Hepatocyte (in vitro differentiated cells): ENCODE data around the gene FGD2. TPM values are rescaled to one million over a fixed set of nuclear protein-coding genes. Genes with fewer than 3 reads are reported as not detected.

Experiments
- DNase-seq: peaks from one replicate; pipeline ENCODE4 v3.0.0-alpha.2; 2016; ENCODE audit warnings: low spot score
- H2AFZ ChIP-seq: fragments of 200-600 bp; sonication (generic); 2 replicates; pipeline ENCODE4 v1.6.0; 2016; ENCODE audit warnings: antibody characterized with exemption, mild to moderate bottlenecking
- H3K27ac ChIP-seq: fragments of 200-600 bp; sonication (generic); 2 replicates; pipeline ENCODE4 v1.5.1; 2016; ENCODE audit warnings: mild to moderate bottlenecking
- H3K27me3 ChIP-seq: fragments of 200-600 bp; sonication (generic); 2 replicates; pipeline ENCODE4 v1.6.1; 2016
- H3K36me3 ChIP-seq: fragments of 200-600 bp; sonication (generic); replicated peaks from 2 replicates; pipeline ENCODE4 v1.5.1; 2016; ENCODE audit warnings: low read depth; ENCODE audit not compliant: insufficient read depth
- H3K4me1 ChIP-seq: fragments of 200-600 bp; sonication (generic); 2 replicates; pipeline ENCODE4 v1.5.1; 2016; ENCODE audit warnings: mild to moderate bottlenecking, moderate library complexity; ENCODE audit not compliant: insufficient read depth
- H3K4me2 ChIP-seq: fragments of 200-600 bp; sonication (generic); 2 replicates; pipeline ENCODE4 v1.6.0; 2016
- H3K4me3 ChIP-seq: fragments of 200-600 bp; sonication (generic); 2 replicates; pipeline ENCODE4 v1.5.1; 2016; ENCODE audit warnings: mild to moderate bottlenecking
- H3K79me2 ChIP-seq: fragments of 200-600 bp; sonication (generic); 2 replicates; pipeline ENCODE4 v1.6.0; 2017; ENCODE audit warnings: mild to moderate bottlenecking
- H3K9me2 ChIP-seq: fragments of 200-600 bp; sonication (generic); replicated peaks from 2 replicates; pipeline ENCODE4 v1.6.0; 2017; ENCODE audit warnings: mild to moderate bottlenecking; ENCODE audit not compliant: insufficient read depth
- H3K9me3 ChIP-seq: fragments of 200-600 bp; sonication (generic); 2 replicates; pipeline ENCODE4 v1.5.1; 2016; ENCODE audit warnings: low read depth, mild to moderate bottlenecking
- H4K20me1 ChIP-seq: fragments of 200-600 bp; sonication (generic); 2 replicates; pipeline ENCODE4 v1.6.0; 2016; ENCODE audit warnings: mild to moderate bottlenecking; ENCODE audit not compliant: insufficient read depth, poor library complexity, severe bottlenecking
- EZH2 ChIP-seq: fragments of 200-600 bp; sonication (generic); IDR thresholded peaks from 2 replicates; pipeline ENCODE4 v1.6.1; 2016; ENCODE audit warnings: antibody characterized with exemption, mild to moderate bottlenecking, borderline replicate concordance
- EZH2phosphoT487 ChIP-seq: fragments of 200-600 bp; sonication (generic); IDR thresholded peaks from one replicate; pipeline ENCODE4 v1.6.1; 2018; ENCODE audit warnings: antibody characterized with exemption, mild to moderate bottlenecking, low read depth, moderate library complexity; ENCODE audit not compliant: unreplicated experiment, severe bottlenecking
- WGBS: methylation state at CpG from one replicate; pipeline ENCODE4 v1.1.6; 2016; ENCODE audit warnings: low lambda C conversion rate; ENCODE audit errors: missing lambda C conversion rate; 5-methylcytosine and 5-hydroxymethylcytosine counted together
- polyA plus RNA-seq: library from polyadenylated mRNA; unstranded; fragments of >200 nt; fragmentation: Nextera tagmentation; extraction: Ambion mirVana; gene quantifications from 2 replicates; pipeline ENCODE4 v1.2.1, GENCODE V29; 2016
- total RNA-seq: library from RNA; depleted of rRNA; stranded (reverse); fragments of >200 nt; gene quantifications from 2 replicates; pipeline ENCODE4 v1.2.3, GENCODE V29; 2014
- TF ChIP-seq, protein P1 (sequence below): fragments of 200-600 bp; sonication (generic); IDR thresholded peaks from 2 replicates; pipeline ENCODE4 v1.5.1; 2016; ENCODE audit warnings: antibody characterized with exemption, mild to moderate bottlenecking; ENCODE audit not compliant: poor library complexity

FGD2 gene
- total and polyA plus RNA-seq, 2 experiments from 2014 or later, result 4.6 to 5.2 TPM

DNA sequence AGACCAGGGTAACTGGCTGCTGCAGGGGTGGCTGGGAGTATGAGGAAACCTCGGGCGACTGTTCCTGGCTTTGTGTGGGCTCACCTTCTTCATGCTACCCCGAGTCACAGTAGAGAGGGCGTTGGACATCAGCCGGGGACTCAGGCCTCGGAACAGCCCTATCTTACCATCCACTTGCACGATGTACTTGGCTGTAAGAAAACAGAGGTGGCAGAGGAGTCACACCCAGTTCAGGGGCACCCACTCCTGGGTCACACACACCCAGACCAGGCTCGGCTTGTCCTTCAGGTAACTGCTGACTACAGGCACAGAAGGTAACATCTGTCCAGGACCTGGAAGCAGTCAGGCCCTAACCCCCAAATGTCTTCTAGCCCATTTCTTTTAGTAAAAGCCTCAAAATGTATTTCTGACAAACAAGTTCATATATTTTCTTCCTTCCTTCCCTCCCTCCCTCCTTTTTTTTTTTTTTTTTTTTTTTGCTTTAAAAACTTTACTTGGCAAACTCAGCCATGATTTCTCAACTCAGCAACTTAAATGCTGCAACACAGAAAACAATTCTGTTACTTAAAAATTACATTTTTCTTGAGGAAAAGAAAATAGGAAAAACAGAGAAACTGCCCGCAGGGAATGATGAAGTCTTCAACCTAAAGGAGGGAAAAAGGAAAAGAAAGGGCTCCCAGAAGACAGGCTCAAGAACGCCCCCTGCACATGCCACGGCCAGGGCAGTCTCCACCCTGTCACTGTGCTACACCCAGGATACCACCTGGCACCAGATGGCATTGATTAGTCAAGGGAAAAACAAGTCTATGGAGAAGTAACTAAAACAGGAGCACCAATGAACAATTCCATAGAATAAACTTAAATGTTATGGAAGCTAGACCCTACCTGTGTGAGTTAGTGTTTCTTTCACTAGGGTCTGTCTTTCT is 26.8 kb upstream of the FGD2 start:
- no peak overlapping the region for H2AFZ ChIP-seq
- H3K27me3 ChIP-seq, result no peaks in the 10 kb centered on the region
- no peak for TF ChIP-seq EZH2
- TF ChIP-seq, protein P1, sequence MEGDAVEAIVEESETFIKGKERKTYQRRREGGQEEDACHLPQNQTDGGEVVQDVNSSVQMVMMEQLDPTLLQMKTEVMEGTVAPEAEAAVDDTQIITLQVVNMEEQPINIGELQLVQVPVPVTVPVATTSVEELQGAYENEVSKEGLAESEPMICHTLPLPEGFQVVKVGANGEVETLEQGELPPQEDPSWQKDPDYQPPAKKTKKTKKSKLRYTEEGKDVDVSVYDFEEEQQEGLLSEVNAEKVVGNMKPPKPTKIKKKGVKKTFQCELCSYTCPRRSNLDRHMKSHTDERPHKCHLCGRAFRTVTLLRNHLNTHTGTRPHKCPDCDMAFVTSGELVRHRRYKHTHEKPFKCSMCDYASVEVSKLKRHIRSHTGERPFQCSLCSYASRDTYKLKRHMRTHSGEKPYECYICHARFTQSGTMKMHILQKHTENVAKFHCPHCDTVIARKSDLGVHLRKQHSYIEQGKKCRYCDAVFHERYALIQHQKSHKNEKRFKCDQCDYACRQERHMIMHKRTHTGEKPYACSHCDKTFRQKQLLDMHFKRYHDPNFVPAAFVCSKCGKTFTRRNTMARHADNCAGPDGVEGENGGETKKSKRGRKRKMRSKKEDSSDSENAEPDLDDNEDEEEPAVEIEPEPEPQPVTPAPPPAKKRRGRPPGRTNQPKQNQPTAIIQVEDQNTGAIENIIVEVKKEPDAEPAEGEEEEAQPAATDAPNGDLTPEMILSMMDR, result no peak
- TF ChIP-seq EZH2phosphoT487, result no peak
- H3K79me2 ChIP-seq, result peaks cover 48% of the 10 kb centered on the region
- no peak overlapping the region for H3K27ac ChIP-seq
- no peaks in the 10 kb centered on the region for H3K9me3 ChIP-seq
- peaks cover 40% of the 10 kb centered on the region for H4K20me1 ChIP-seq
- H3K9me2 ChIP-seq, result no peaks in the 10 kb centered on the region
- H3K4me2 ChIP-seq, result no peak overlapping the region
- no peak overlapping the region for H3K4me3 ChIP-seq
- DNase-seq, result no peak
- WGBS, result 93% methylated on average over 11 of the region's 11 CpGs
- H3K36me3 ChIP-seq, result peaks cover 7% of the 10 kb centered on the region
- peaks cover 3% of the 10 kb centered on the region for H3K4me1 ChIP-seq

DNA sequence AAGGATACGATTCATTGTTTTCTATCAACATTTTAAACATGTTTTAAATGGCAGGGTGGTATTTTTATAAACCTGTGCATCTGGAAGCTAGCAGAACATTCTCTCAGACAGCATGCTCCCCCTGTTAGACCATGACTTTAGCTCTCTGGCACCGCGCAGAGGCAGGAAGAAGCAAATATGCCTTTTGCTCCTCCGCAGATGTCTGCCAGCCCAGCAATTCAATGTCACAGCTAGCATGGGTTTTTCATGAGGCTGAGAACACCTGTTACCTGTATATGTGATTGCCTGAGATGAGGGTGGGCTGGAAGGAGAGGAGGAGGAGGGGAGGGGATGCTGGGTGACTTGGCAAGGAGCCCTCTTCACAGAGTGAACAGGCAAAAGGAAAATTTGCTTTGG is 26.1 kb upstream of the FGD2 start:
- Histone ChIP-seq H3K27ac (no peak overlapping the region), H3K27me3 (no peaks in the 10 kb centered on the region), H3K4me2 (no peak overlapping the region), H3K4me3 (no peak overlapping the region), H3K4me1 (peaks cover 8% of the 10 kb centered on the region), H3K9me2 (no peaks in the 10 kb centered on the region), H3K9me3 (no peaks in the 10 kb centered on the region), H3K36me3 (peaks cover 7% of the 10 kb centered on the region), H2AFZ (no peak overlapping the region), H3K79me2 (peaks cover 54% of the 10 kb centered on the region), H4K20me1 (peaks cover 46% of the 10 kb centered on the region)
- 51% methylated on average over 4 of the region's 4 CpGs for WGBS
- TF ChIP-seq, protein P1, result peak; percentile 55
- TF ChIP-seq EZH2phosphoT487 (no peak), EZH2 (no peak)
- DNase-seq, result peak; percentile 68

DNA sequence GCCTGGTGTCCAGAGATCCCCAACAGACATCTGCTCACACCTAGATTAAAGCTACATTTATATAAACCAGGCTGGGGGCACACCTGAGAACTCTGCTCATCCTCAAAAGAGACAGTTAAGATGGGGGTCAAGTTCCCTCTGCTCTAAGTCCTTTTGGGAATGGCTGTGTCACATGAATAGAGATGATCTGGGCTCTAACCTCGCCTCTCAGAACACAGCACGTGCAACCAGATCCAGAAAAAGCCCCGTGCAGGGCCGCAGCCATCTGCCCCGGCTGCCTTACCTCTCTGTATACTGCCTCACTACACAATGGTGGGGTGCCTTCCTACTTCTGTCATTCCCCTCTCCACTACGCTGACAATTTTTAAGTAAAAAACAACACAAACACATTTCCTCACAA is 25.3 kb upstream of the FGD2 start:
- H3K4me3 ChIP-seq, result no peak overlapping the region
- no peak for TF ChIP-seq EZH2
- TF ChIP-seq EZH2phosphoT487, result no peak
- TF ChIP-seq, protein P1, result no peak
- no peaks in the 10 kb centered on the region for H3K27me3 ChIP-seq
- 86% methylated on average over 6 of the region's 6 CpGs for WGBS
- H4K20me1 ChIP-seq, result peaks cover 51% of the 10 kb centered on the region
- no peaks in the 10 kb centered on the region for H3K9me2 ChIP-seq
- peaks cover 12% of the 10 kb centered on the region for H3K4me1 ChIP-seq
- no peaks in the 10 kb centered on the region for H3K9me3 ChIP-seq
- H3K27ac ChIP-seq, result no peak overlapping the region
- no peak for DNase-seq
- H3K36me3 ChIP-seq, result peaks cover 4% of the 10 kb centered on the region
- no peak overlapping the region for H3K4me2 ChIP-seq
- no peak overlapping the region for H2AFZ ChIP-seq
- H3K79me2 ChIP-seq, result peaks cover 62% of the 10 kb centered on the region
